Hippocampal formation (tissue), 2 donors: ENCODE results near the gene CELSR2.
A peak's percentile ranks its signal among the peaks of the same experiment; 100 is the strongest.

Experiments
- DNase-seq, 2 donors: peaks; one replicate each; lab custom pipeline; 2025; lab: John Stamatoyannopoulos, UW

Gene CELSR2

DNA sequence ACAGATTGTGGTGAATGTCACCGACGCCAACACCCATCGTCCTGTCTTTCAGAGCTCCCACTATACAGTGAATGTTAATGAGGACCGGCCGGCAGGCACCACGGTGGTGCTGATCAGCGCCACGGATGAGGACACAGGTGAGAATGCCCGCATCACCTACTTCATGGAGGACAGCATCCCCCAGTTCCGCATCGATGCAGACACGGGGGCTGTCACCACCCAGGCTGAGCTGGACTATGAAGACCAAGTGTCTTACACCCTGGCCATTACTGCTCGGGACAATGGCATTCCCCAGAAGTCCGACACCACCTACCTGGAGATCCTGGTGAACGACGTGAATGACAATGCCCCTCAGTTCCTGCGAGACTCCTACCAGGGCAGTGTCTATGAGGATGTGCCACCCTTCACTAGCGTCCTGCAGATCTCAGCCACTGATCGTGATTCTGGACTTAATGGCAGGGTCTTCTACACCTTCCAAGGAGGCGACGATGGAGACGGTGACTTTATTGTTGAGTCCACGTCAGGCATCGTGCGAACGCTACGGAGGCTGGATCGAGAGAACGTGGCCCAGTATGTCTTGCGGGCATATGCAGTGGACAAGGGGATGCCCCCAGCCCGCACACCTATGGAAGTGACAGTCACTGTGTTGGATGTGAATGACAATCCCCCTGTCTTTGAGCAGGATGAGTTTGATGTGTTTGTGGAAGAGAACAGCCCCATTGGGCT, 3.0 kb downstream of the CELSR2 start:
- DNase-seq = no peak

DNA sequence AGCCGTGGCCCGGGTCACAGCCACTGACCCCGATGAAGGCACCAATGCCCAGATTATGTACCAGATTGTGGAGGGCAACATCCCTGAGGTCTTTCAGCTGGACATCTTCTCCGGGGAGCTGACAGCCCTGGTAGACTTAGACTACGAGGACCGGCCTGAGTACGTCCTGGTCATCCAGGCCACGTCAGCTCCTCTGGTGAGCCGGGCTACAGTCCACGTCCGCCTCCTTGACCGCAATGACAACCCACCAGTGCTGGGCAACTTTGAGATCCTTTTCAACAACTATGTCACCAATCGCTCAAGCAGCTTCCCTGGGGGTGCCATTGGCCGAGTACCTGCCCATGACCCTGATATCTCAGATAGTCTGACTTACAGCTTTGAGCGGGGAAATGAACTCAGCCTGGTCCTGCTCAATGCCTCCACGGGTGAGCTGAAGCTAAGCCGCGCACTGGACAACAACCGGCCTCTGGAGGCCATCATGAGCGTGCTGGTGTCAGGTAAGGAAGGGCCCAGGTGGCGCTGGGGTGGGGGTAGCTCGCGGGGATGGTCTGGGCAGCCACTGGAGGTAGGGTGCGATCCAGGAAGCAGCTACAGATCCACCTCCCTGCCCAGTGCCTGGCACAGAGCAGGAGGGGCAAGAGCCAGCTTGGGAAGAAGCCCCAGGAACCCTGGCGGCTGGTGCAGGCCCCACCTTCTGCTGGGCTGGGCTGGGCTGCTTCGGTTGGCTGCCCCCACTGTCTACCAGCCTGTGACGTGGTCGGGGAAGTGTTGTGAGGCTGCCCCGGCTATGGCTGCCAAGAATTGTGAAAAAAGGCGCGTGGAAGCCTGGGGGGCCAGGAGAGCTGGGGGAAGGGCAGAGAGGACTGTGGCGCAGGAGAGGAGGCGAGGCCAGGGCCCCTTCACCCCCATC, 3.8 kb downstream of the CELSR2 start:
- DNase-seq = peak; percentile 78 to 81

- DNase-seq = peak; percentile 67 to 78
These were observed 4.7 kb downstream of the CELSR2 start for GRCh38 chr1:109253803-109254620.

DNA sequence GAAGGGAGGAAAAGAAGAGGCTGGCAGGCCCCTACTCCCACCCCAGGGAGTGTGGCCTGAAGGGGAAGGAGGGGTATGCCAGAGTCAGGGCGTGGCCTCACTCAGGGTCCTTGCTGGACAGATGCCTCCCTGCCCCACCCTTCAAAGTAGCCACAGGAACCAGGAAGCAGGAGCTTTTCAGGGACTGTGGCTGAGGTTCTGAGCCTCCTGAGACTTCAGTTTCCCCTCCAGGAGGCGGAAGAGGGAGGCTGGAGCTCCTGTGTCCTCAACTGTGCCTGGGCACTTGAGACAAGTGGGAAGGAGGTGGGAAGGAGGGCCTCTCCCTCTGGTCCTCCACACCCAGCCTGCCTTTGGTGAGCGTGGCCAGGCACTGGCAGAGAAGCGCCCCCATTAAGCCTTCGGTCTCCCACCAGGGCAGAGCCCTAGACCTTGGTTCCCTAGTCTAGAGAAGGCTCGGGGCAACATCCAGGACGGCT, 5.3 kb downstream of the CELSR2 start:
- no peak for DNase-seq

GRCh38 chr1:109255097-109255651, 5.8 kb downstream of the CELSR2 start:
- no peak for DNase-seq

- no peak for DNase-seq
These were observed 6.3 kb downstream of the CELSR2 start for GRCh38 chr1:109255678-109256077.

DNA sequence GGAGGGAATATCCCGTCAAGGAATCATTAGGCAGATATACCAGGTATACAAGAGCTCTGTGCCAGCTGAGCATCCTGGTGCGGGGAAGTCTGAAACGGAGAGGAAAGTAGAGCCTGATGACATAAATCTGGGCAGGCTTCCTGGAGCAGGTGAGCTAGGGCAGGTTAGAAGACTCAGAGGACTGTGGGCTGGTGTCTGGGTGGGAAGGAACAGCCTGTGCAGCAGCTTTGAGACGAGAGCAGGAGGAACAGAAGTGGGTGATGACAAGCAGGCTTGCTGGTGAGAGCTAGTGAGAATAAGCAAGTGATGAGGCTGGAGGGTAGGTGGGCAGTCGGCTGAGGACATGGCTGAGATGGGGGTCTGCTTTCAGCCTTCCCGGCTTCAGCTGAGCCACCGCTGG, 6.7 kb downstream of the CELSR2 start:
- DNase-seq = no peak

GRCh38 chr1:109256971-109257681, 7.8 kb downstream of the CELSR2 start:
- DNase-seq = no peak

DNA sequence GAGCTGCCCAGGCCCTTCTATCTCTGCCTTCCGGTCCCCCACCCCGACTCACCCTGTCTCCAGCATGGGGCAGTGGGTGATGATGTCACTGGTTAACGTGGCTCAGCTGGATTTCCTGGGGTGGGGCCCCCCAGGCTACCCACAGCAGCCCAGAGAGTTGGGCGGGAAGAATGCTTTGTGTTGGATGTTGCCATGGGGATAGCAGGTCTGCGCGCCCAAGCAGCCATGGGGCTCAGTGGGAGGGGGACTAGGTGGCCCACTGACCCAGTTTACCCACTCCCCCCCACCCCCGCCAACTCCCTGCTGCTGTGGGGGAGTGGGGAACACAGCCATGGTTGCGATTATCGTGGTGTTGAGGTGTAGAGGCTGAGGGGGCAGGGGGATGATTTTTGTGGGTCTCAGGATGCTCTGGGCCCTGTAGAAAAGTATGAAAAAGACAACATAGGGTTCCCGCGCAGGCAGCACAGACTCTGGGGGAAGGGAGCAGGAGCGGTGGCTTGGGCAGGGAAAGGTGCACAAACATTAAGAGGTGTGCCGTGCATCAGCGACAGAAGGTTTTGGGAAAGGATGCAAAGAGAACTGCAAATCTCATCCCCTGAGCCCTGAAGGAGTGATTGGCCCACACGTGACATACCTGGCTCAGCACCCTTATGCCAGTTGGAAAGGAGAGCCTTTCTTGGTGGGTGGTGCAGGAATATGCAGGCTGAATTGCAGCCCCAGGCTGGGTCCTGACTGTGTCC, 8.5 kb downstream of the CELSR2 start:
- DNase-seq = no peak

GRCh38 chr1:109258481-109259466, 9.4 kb downstream of the CELSR2 start:
- no peak for DNase-seq

GRCh38 chr1:109259674-109260557, 10.6 kb downstream of the CELSR2 start:
- DNase-seq = no peak

GRCh38 chr1:109261006-109261405, 11.7 kb downstream of the CELSR2 start:
- DNase-seq = no peak

- DNase-seq = no peak
These were observed 12.2 kb downstream of the CELSR2 start for GRCh38 chr1:109261578-109261977.

- no peak for DNase-seq
These were observed 13.1 kb downstream of the CELSR2 start for GRCh38 chr1:109262231-109263055.

GRCh38 chr1:109263234-109263596, 13.9 kb downstream of the CELSR2 start:
- no peak for DNase-seq

DNA sequence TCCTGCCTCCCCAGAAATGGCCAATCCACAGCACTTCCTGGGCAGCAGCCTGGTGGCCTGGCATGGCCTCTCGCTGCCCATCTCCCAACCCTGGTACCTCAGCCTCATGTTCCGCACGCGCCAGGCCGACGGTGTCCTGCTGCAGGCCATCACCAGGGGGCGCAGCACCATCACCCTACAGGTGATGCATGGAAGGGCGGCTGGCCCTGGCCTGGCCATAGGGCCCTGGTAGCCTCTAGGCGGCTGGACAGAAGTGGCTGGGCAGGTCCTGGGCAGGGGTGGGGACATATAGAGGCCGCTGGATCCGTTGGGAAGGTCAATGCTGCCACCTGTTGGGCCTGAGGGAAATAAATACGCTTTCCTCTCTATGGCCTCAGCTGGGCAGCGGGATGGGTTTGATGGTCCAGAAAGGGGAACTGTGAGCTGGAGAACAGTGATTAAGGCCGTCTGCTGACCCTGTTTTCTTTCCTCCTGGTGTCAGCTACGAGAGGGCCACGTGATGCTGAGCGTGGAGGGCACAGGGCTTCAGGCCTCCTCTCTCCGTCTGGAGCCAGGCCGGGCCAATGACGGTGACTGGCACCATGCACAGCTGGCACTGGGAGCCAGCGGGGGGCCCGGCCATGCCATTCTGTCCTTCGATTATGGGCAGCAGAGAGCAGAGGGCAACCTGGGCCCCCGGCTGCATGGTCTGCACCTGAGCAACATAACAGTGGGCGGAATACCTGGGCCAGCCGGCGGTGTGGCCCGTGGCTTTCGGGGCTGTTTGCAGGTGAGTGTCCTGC, 14.4 kb downstream of the CELSR2 start:
- DNase-seq = peak; percentile 87 to 92

GRCh38 chr1:109264379-109264755, 15.0 kb downstream of the CELSR2 start:
- DNase-seq = no peak
